Stomach smooth muscle (tissue), 2 donors: ENCODE results near the gene MOGAT1.
"Not testable (repeated sequence)": the region's sequence is repeated elsewhere in the genome, so short reads cannot be mapped to it uniquely, and the experiment has no call there.

Source experiments
- H3K27ac ChIP-seq: one replicate; pipeline ENCODE4 v1.7.0; 2013; ENCODE audit warnings: mild to moderate bottlenecking, low read length, inconsistent platforms
- H3K27me3 ChIP-seq, 2 donors: one replicate each; pipeline ENCODE4 v1.7.0; 2013; ENCODE audit warnings: low read length in 2 of 2; ENCODE audit not compliant: insufficient read depth in 2 of 2, control insufficient read depth in 1 of 2
- H3K36me3 ChIP-seq, 2 donors: one replicate each; pipeline ENCODE4 v1.7.0; 2013; ENCODE audit warnings: low read length in 2 of 2; ENCODE audit not compliant: control insufficient read depth in 2 of 2, insufficient read depth in 2 of 2
- H3K4me1 ChIP-seq: one replicate; pipeline ENCODE4 v1.7.0; 2013; ENCODE audit warnings: low read length; ENCODE audit not compliant: control insufficient read depth, insufficient read depth
- H3K4me3 ChIP-seq, 2 donors: one replicate each; pipeline ENCODE4 v1.7.0; 2013; ENCODE audit warnings: low read length in 2 of 2
- H3K9ac ChIP-seq, 2 donors: one replicate each; pipeline ENCODE4 v1.7.0; 2013; ENCODE audit warnings: low read length in 2 of 2, mild to moderate bottlenecking in 1 of 2
- H3K9me3 ChIP-seq, 2 donors: one replicate each; pipeline ENCODE4 v1.7.0; 2013; ENCODE audit warnings: low read length in 2 of 2; ENCODE audit not compliant: control insufficient read depth in 2 of 2
- donor health status: healthy.
- donor health status: Pancreatic carcinoma.

Gene MOGAT1

DNA sequence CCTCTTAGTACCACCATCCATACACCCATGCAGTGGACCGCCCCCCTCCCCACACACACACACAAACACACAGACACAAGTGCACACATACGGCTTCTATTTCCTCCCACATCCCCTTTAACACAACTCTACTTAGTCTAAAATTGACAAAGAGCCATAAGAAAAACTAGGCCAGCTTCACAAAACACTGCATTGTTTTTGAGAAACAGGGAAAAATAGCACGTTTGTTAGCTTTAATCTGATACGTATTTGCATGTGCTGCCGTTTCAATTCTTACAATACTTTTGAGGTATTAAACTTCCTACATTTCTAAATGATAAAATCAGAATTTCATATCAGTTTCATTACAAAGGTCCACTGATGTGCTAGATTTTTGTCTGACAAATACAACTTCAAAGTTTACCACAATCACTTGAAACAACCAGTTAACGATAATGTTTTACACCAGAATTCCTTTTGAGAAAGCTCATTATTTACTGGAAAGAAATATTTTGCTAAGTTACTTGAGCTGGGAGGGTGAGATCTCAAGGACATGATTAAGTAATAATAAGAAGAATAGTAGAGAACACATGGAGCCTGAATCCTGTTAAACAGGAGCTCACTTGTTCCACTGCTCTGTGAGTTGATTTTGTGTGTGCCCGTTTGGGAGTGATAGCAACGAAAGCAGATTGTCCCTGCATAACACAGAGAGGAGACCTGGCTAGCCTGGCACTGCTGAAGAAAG, 74.5 kb downstream of the MOGAT1 start:
- Histone ChIP-seq H3K9ac (no peak overlapping the region), H3K27ac (no peak overlapping the region), H3K27me3 (no peaks in the 10 kb centered on the region), H3K4me1 (no peaks in the 10 kb centered on the region), H3K4me3 (no peak overlapping the region), H3K36me3 (no peaks in the 10 kb centered on the region), H3K9me3 (no peaks in the 10 kb centered on the region)

GRCh38 chr2:222747526-222748160, 76.2 kb downstream of the MOGAT1 start:
- H3K36me3 ChIP-seq, result no peaks in the 10 kb centered on the region
- H3K4me3 ChIP-seq, result no peak overlapping the region
- no peaks in the 10 kb centered on the region for H3K9me3 ChIP-seq
- H3K27ac ChIP-seq, result no peak overlapping the region
- no peak overlapping the region for H3K9ac ChIP-seq
- H3K27me3 ChIP-seq, result no peaks in the 10 kb centered on the region
- no peaks in the 10 kb centered on the region for H3K4me1 ChIP-seq

GRCh38 chr2:222750533-222750932, 79.1 kb downstream of the MOGAT1 start:
- Histone ChIP-seq H3K36me3 (no peaks in the 10 kb centered on the region), H3K27ac (no peak overlapping the region), H3K9me3 (no peaks in the 10 kb centered on the region), H3K9ac (no peak overlapping the region), H3K4me3 (no peak overlapping the region), H3K4me1 (no peaks in the 10 kb centered on the region), H3K27me3 (no peaks in the 10 kb centered on the region)

DNA sequence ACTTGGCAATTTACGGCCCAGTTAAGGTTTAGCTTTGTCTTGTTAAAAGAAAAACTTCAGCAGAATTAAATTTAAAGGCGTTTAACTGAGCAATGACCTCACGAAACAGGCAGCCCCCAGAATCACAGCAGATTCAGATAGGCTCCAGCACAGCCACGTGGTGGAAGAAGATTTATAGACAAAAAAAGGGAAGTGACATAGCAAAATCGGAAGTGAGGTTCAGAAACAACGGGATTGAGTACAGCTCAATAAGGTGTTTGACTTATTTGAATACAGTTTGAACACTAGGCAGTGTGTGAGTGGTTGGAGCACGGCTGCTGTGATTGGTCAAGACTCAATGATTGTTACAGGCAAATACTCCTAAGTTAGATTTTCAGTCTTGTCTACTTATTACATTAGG, 79.8 kb downstream of the MOGAT1 start:
- Histone ChIP-seq H3K36me3 (no peaks in the 10 kb centered on the region), H3K27ac (no peak overlapping the region), H3K27me3 (no peaks in the 10 kb centered on the region), H3K4me3 (no peak overlapping the region), H3K9ac (no peak overlapping the region), H3K4me1 (no peaks in the 10 kb centered on the region), H3K9me3 (no peaks in the 10 kb centered on the region)

DNA sequence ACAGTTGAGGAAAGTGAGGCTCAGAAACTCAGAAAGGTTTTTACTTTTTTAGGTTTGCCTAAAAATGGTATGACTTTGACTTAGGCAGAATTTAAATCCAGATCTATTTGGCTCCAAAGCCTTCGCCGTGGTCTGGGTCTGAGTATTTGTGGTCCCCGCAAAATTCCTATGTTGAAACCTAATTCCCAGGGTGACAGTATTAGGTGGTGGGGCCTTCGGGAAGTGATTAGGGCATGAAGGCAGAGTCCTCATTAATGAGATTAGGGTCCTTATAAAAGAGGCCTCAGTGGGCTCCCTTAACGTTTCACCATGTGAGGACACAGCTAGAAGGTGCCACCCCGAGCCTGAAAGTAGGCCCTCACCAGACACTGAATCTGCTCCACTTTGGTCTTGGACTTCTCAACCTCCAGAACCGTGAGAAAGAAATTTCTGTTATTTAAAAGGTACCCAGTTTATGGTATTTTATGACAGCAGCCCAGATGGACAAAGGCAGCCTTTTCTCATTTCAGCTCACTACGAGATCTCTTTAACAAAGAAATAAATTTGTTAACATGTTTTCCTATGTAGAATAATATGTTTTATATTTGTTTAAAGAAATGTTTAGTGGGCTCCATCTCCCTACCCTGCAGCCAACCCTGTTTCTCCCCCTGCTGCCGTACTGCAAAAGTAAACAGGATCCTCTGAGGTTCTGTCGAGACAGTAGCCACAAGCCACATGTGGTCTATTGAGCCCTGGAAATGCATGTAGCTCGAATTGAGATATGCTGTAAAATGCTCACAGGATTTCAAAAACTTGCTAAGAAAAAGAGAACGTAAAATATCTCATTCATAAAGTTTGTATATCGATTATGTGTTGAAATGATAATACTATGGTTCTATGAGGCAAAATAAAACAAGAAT, 80.6 kb downstream of the MOGAT1 start:
- Histone ChIP-seq H3K4me1 (no peaks in the 10 kb centered on the region), H3K9ac (no peak overlapping the region), H3K27me3 (no peaks in the 10 kb centered on the region), H3K36me3 (no peaks in the 10 kb centered on the region), H3K9me3 (no peaks in the 10 kb centered on the region), H3K27ac (no peak overlapping the region), H3K4me3 (no peak overlapping the region)

GRCh38 chr2:222752746-222753145, 81.3 kb downstream of the MOGAT1 start:
- no peaks in the 10 kb centered on the region for H3K27me3 ChIP-seq
- H3K27ac ChIP-seq, result peak overlapping the region; percentile 37
- H3K36me3 ChIP-seq, result no peaks in the 10 kb centered on the region
- H3K4me1 ChIP-seq, result no peaks in the 10 kb centered on the region
- no peak overlapping the region for H3K9ac ChIP-seq
- H3K9me3 ChIP-seq, result no peaks in the 10 kb centered on the region
- no peak overlapping the region for H3K4me3 ChIP-seq

DNA sequence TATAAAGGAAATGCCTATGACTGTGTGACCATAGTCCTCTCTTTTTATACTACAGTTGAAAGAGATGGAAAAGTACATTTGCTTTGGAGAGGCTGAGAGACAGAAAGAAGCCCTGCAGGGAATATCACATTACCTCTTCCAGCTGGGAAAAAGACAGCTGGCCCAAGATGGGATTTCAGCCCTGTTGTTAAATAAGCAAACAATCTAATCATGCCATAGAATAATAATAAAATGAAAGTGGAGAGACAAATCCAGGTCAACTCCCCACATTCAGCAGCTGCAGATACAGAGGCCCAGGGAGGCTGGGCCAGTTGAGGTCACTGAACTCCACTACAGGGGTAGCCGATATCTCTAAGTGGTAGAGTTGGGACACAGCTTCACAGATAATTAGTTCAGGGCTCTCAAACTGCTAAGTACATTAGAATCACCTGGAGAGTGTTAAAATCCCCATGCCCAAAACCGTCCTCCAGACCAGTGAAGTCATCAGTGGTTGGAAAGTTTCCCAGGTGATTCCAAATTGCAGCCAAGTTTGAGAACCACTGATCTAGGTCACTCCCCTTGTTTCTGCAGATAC, 81.9 kb downstream of the MOGAT1 start:
- Histone ChIP-seq H3K36me3 (no peaks in the 10 kb centered on the region), H3K4me1 (no peaks in the 10 kb centered on the region), H3K27ac (peak overlapping the region; percentile 37), H3K9me3 (no peaks in the 10 kb centered on the region), H3K4me3 (peak overlapping the region in 1 of 2 donors; percentile 0), H3K9ac (no peak overlapping the region), H3K27me3 (no peaks in the 10 kb centered on the region)

- Histone ChIP-seq H3K4me3 (no peak overlapping the region), H3K9me3 (no peaks in the 10 kb centered on the region), H3K4me1 (no peaks in the 10 kb centered on the region), H3K27me3 (no peaks in the 10 kb centered on the region), H3K9ac (no peak overlapping the region), H3K36me3 (no peaks in the 10 kb centered on the region), H3K27ac (no peak overlapping the region)
These were observed 83.0 kb downstream of the MOGAT1 start for GRCh38 chr2:222754324-222754930.

DNA sequence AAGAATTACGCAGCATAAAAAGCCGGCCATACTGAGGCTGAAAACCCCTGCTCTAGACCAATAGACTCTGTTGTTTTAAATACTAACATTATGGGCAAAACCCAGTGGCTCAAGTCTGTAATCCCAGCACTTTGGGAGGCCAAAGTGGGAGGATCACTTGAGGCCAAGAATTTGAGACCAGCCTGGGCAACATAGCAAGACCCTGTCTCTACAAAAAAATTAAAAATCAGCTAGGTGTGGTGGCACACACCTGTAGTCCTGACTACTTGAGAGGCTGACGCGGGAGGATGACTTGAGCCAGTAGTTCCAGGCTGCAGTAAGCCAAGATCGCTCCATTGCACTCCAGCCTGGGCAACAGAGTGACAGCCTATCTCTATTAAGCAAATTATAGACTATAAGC, 84.1 kb downstream of the MOGAT1 start:
- not testable (repeated sequence) for H3K9me3 ChIP-seq

GRCh38 chr2:222756362-222756831, 84.9 kb downstream of the MOGAT1 start:
- no peak overlapping the region for H3K9ac ChIP-seq
- no peaks in the 10 kb centered on the region for H3K27me3 ChIP-seq
- H3K36me3 ChIP-seq, result no peaks in the 10 kb centered on the region
- no peak overlapping the region for H3K4me3 ChIP-seq
- H3K27ac ChIP-seq, result no peak overlapping the region
- no peaks in the 10 kb centered on the region for H3K4me1 ChIP-seq
- no peaks in the 10 kb centered on the region for H3K9me3 ChIP-seq

More for the DNA sequence above, 84.1 kb downstream of the MOGAT1 start:
- H3K27ac ChIP-seq, H3K27me3 ChIP-seq, H3K9ac ChIP-seq, H3K36me3 ChIP-seq, H3K4me1 ChIP-seq, H3K4me3 ChIP-seq: not testable (repeated sequence)
